Keratinocyte (primary cell): ENCODE data around the gene MREG. TPM values are rescaled to one million over a fixed set of nuclear protein-coding genes. Genes with fewer than 3 reads are reported as not detected.

Source experiments
- DNase-seq: peaks from one replicate; pipeline ENCODE4 v3.0.0-alpha.2; 2011; ENCODE audit warnings: low read depth, missing footprints, low spot score
- FAIRE-seq: peaks from 2 replicates; lab custom pipeline; 2011; peaks lifted over from hg19 to GRCh38; lab: Jason Lieb, UNC
- H2AFZ ChIP-seq: 2 replicates; pipeline ENCODE4 v1.6.0; 2012; ENCODE audit warnings: low read length, control low read depth, inconsistent platforms; ENCODE audit not compliant: control insufficient read depth
- H3K27ac ChIP-seq: 2 replicates; pipeline ENCODE4 v1.5.1; 2011; ENCODE audit warnings: low read length; ENCODE audit not compliant: control insufficient read depth, insufficient read depth
- H3K27me3 ChIP-seq: 3 replicates; pipeline ENCODE4 v1.6.0; 2011; ENCODE audit warnings: low read length; ENCODE audit not compliant: control insufficient read depth, insufficient read depth; ENCODE audit errors: extremely low read depth
- H3K36me3 ChIP-seq, 2 experiments: 2 replicates in 1 of 2; 3 replicates in 1 of 2; pipeline ENCODE4 v1.5.1; 2011; ENCODE audit warnings: low read length in 2 of 2, mild to moderate bottlenecking in 1 of 2; ENCODE audit not compliant: control insufficient read depth in 2 of 2, insufficient read depth in 2 of 2; ENCODE audit errors: extremely low read depth in 1 of 2
- H3K4me1 ChIP-seq: 3 replicates; pipeline ENCODE4 v1.5.1; 2011; ENCODE audit warnings: low read length; ENCODE audit not compliant: control insufficient read depth, insufficient read depth; ENCODE audit errors: extremely low read depth
- H3K4me2 ChIP-seq: 3 replicates; pipeline ENCODE4 v1.6.0; 2011; ENCODE audit warnings: low read depth, low read length; ENCODE audit not compliant: control insufficient read depth, insufficient read depth; ENCODE audit errors: extremely low read depth
- H3K4me3 ChIP-seq, 3 experiments: fragments of 200-600 bp in 1 of 3; sonication (generic) in 1 of 3; 2 replicates in 2 of 3; 3 replicates in 1 of 3; pipeline ENCODE4 v1.5.1; 2011 to 2016; ENCODE audit warnings: low read length in 3 of 3, mild to moderate bottlenecking in 3 of 3, control low read depth in 2 of 3, inconsistent platforms in 1 of 3, low read depth in 1 of 3, mixed read lengths in 1 of 3, mixed run types in 1 of 3, moderate library complexity in 1 of 3; ENCODE audit not compliant: control insufficient read depth in 2 of 3, insufficient read depth in 2 of 3; ENCODE audit errors: extremely low read depth in 1 of 3
- H3K79me2 ChIP-seq: 2 replicates; pipeline ENCODE4 v1.6.0; 2012; ENCODE audit warnings: low read length; ENCODE audit not compliant: control insufficient read depth, insufficient read depth
- H3K9ac ChIP-seq: 3 replicates; pipeline ENCODE4 v1.6.0; 2011; ENCODE audit warnings: low read length; ENCODE audit not compliant: control insufficient read depth, insufficient read depth; ENCODE audit errors: extremely low read depth
- H3K9me1 ChIP-seq: 3 replicates; pipeline ENCODE4 v1.6.0; 2011; ENCODE audit warnings: low read length; ENCODE audit not compliant: control insufficient read depth, insufficient read depth; ENCODE audit errors: extremely low read depth
- H3K9me3 ChIP-seq: 2 replicates; pipeline ENCODE4 v1.5.1; 2012; ENCODE audit warnings: low read depth, low read length; ENCODE audit not compliant: control insufficient read depth
- H4K20me1 ChIP-seq: 3 replicates; pipeline ENCODE4 v1.6.0; 2011; ENCODE audit warnings: low read length; ENCODE audit not compliant: control insufficient read depth, insufficient read depth; ENCODE audit errors: extremely low read depth
- EZH2 ChIP-seq: IDR thresholded peaks from one replicate; pipeline ENCODE4 v1.6.1; 2012; ENCODE audit warnings: inconsistent platforms, mild to moderate bottlenecking, low read length, moderate library complexity
- dilution Hi-C: fragments of 300-500 bp; cut with MboI; formaldehyde crosslinking; loops from one replicate; pipeline ENCODE4 v1.7.0; 2020; ENCODE audit warnings: low sequenced_read_pairs; ENCODE audit not compliant: extremely low pct_ligation_motif_present
- polyA plus RNA-seq, 5 experiments: library from polyadenylated mRNA; depleted of rRNA in 3 of 5; stranded (reverse) in 3 of 5; stranded (forward) in 1 of 5; unstranded in 1 of 5; fragments of >200 nt; gene quantifications; 1 replicate in 1 of 5; 2 replicates in 3 of 5; 3 replicates in 1 of 5; pipeline versions ENCODE4 v1.2.1 to v1.2.3, GENCODE V29; 2011 to 2012; ENCODE audit warnings: missing spikeins in 2 of 5, low read depth in 1 of 5, low replicate concordance in 1 of 5
- TF ChIP-seq, protein P1 (sequence below), 3 experiments: IDR thresholded peaks in 1 of 3; conservative IDR thresholded peaks in 1 of 3; optimal IDR thresholded peaks in 1 of 3; 2 replicates in 2 of 3; 3 replicates in 1 of 3; pipeline versions ENCODE3 to v1.5.1; 2011; ENCODE audit warnings: low read length in 3 of 3, mild to moderate bottlenecking in 3 of 3, moderate library complexity in 2 of 3, control low read depth in 1 of 3, inconsistent platforms in 1 of 3; ENCODE audit not compliant: insufficient read depth in 2 of 3; ENCODE audit errors: extremely low read depth in 1 of 3

MREG gene
- polyA plus RNA-seq, 1 donor (not counting 4 experiments of a cell fraction or from before 2014, with no cell fraction given) = 32.9 TPM

DNA sequence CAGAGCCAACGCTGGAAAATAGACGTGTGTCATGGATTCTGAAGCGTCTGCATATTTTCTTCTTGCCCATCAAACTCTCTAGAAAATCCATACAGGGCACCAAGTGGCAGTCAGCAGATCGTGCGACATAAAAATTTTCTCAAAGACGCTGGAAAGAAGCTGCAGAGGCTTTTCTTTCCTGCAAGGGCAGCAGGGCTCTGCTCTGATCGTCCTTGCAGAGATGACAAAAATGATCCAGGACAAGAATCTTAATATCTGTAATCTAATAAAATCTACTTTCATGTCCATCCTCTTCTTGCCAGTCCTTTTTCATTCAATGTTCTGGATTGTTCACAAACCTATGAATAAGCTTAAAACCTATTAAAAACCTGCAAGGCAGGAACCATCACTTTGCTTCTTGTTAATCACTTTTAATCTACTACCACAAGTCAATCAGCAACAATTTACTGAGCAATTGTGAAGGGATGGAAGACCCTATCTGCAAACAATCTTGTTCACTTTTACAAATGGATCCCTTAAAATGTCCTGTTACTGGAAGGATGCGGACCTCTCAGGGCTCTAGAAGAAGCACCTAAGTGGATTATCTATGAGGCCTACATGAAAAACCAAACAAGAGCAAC, 93.6 kb downstream of the MREG start:
- Histone ChIP-seq H3K9me3 (no peaks in the 10 kb centered on the region), H3K4me3 (no peak overlapping the region), H3K4me2 (no peak overlapping the region), H4K20me1 (no peaks in the 10 kb centered on the region), H3K79me2 (no peaks in the 10 kb centered on the region), H3K9me1 (no peaks in the 10 kb centered on the region), H2AFZ (no peak overlapping the region), H3K9ac (no peak overlapping the region), H3K27ac (no peak overlapping the region), H3K27me3 (no peaks in the 10 kb centered on the region), H3K4me1 (peaks cover 7% of the 10 kb centered on the region), H3K36me3 (no peaks in the 10 kb centered on the region)
- dilution Hi-C loops = no loop called here
- no peak for FAIRE-seq
- no peak for TF ChIP-seq EZH2
- TF ChIP-seq, protein P1, sequence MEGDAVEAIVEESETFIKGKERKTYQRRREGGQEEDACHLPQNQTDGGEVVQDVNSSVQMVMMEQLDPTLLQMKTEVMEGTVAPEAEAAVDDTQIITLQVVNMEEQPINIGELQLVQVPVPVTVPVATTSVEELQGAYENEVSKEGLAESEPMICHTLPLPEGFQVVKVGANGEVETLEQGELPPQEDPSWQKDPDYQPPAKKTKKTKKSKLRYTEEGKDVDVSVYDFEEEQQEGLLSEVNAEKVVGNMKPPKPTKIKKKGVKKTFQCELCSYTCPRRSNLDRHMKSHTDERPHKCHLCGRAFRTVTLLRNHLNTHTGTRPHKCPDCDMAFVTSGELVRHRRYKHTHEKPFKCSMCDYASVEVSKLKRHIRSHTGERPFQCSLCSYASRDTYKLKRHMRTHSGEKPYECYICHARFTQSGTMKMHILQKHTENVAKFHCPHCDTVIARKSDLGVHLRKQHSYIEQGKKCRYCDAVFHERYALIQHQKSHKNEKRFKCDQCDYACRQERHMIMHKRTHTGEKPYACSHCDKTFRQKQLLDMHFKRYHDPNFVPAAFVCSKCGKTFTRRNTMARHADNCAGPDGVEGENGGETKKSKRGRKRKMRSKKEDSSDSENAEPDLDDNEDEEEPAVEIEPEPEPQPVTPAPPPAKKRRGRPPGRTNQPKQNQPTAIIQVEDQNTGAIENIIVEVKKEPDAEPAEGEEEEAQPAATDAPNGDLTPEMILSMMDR (optimal IDR thresholded peaks at IDR 0.05 in 1 of 3, IDR thresholded peaks at IDR 0.05 in 1 of 3, conservative IDR thresholded peaks at IDR 0.05 in 1 of 3; ENCODE audit: extremely low read depth in 1 of 3, insufficient read depth in 2 of 3, low read length in 3 of 3) = no peak
- DNase-seq = no peak

DNA sequence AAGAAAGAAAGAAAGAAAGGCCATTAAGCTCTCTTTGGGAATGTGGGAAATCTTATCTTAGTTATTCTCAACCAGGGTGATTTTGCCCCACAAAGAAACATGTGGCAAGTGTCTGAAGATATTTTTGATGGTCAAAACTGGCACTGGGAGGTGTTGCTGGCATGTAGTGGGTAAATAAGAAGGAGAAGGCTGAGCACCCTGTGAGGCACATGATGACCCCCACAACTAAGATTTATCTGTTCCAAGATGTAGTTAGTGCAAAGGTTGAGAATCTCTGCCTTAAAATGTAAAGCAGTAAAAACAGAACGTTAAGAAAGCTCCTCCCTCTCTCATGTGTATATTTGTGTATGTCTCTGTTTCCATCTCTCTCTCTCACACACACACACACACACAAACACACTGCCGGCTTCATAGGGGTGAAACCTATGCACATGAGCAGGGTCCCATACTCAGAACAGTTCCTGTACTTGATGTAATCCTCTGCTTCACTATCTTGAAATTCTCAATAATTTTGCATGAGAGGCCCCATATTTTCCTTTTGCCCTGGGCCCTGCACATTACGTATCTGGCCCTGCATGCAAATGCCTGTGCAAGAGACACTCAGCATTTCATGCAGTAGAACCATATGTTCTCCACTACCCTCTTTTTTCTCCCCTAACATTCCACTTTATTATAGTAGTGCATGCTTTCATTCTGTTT, 94.3 kb downstream of the MREG start:
- Histone ChIP-seq H3K4me3 (no peak overlapping the region), H4K20me1 (no peaks in the 10 kb centered on the region), H3K9me3 (no peaks in the 10 kb centered on the region), H3K9me1 (no peaks in the 10 kb centered on the region), H3K79me2 (no peaks in the 10 kb centered on the region), H2AFZ (no peak overlapping the region), H3K27me3 (no peaks in the 10 kb centered on the region), H3K4me2 (no peak overlapping the region), H3K4me1 (peaks cover 7% of the 10 kb centered on the region), H3K9ac (no peak overlapping the region), H3K27ac (no peak overlapping the region), H3K36me3 (no peaks in the 10 kb centered on the region)
- FAIRE-seq = no peak
- dilution Hi-C loops = no loop called here
- TF ChIP-seq EZH2 = no peak
- TF ChIP-seq, protein P1 (optimal IDR thresholded peaks at IDR 0.05 in 1 of 3, IDR thresholded peaks at IDR 0.05 in 1 of 3, conservative IDR thresholded peaks at IDR 0.05 in 1 of 3; ENCODE audit: extremely low read depth in 1 of 3, insufficient read depth in 2 of 3, low read length in 3 of 3) = no peak
- DNase-seq = no peak
